ENCODE measurements around the gene ARF6.
A peak's percentile ranks its signal among the peaks of the same experiment; 100 is the strongest.
"Not testable (repeated sequence)": the region's sequence is repeated elsewhere in the genome, so short reads cannot be mapped to it uniquely, and the experiment has no call there.

The ARF6 gene

DNA sequence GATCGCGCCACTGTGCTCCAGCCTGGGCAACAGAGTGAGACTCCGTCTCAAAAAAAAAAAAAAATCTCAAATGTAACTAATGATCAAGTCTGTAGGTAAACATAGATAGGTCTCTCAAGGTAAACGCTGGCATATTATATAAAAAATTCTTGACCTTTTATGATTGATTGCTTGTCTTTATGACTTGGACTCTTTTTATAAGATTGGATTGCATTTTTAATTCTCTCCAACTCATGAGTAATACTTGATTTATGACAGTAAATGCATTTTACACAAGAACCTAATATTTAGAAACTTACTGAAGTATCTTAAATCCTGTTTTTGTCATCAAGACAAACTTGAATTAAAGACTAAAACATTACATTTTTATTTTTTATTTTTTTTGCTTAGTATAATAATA lies 16.1 kb downstream of the ARF6 start:
- DNase-seq, result no peak

DNA sequence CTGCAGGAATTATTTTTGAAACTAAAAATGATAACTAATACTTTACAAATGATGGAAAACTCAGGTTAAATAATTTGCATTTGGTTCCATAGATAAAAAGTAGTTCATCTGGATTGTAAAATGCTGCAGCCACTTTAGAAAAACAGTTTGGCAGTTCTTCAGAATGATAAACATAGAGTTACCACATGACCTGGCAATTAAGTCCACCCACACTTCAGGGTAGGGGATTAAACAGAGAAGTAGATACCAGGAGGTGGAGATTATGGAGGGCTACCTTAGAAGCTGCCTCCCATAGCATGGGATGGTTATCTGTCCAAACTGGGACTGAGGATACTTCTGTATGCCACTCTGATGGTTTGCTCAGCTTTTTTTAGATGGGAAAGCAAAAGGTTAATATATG lies 22.2 kb downstream of the ARF6 start:
- no peak for DNase-seq

DNA sequence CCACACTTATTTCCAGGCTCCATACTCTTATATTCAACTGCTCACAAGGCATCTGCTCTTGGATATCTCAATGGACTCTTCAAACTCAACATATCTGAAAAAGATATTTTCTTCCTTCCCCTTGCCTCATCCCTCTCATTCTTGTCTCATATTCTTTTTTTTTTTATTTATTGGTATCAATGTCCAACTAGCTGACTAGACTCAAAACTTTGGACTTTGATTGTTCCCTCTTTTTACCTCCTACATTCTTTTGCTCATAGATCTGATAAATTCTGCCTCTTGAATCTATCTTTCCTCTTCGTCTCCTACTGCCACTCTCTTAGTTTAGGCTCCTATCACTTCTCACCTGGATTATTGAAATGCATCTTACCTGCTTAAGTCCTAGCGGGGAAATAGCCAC lies 25.8 kb downstream of the ARF6 start:
- no peak for DNase-seq

DNA sequence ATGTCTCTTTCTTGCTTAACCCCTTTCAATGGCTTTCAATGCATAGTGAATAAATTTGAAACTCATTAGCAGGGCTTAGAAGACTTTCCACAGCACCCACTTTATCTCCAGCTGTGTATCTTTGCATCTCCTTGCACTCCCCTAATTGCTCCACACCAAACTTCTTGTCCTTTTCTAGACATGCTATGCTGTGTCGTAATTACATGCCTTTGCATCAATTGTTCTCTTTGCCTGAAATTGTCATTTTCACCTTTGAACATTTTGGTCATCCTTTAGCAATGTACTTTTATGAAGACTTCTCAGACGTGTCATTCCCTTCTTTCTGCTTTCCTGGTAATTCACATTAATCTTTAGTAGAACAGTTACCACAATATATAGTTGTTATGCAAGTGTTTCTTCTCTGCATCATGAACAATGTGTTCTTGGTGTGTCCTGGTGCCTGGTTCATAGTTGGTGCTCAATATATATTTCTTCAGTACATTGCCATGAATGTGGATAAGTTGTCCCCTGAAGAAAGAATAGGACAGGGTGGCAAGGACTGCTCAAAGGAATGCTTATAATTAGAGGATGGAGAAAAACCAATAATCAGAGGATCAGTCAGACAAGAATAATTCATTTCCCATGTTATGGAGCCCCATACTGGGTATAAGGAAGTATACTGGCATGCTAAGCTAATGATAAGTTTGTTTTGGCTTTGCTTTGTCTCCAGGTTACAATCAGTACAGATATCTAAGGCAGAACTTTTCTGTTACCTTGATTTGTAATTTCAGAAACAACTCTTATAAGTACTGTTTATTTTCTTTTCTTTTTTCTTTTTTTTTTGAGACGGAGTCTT lies 27.2 kb downstream of the ARF6 start:
- DNase-seq, result no peak

DNA sequence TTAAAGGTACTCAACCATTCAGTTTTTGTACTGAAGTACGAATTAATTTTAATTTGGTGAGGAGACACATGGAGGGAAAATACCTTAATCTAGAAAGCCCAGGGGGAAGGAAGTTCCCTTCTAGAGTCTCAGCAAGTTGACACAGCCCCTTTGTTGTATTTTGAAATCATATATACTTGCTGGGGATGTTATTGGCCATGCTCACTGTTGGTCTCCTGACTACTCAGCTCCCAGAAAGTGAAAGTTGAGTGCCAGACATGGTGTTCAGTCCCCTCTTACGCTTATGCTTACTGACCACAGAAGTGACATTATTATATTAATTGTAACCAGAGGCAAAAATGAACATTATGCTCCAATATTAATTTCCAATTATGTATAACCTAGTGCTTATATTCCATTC lies 28.1 kb downstream of the ARF6 start:
- DNase-seq, result no peak

DNA sequence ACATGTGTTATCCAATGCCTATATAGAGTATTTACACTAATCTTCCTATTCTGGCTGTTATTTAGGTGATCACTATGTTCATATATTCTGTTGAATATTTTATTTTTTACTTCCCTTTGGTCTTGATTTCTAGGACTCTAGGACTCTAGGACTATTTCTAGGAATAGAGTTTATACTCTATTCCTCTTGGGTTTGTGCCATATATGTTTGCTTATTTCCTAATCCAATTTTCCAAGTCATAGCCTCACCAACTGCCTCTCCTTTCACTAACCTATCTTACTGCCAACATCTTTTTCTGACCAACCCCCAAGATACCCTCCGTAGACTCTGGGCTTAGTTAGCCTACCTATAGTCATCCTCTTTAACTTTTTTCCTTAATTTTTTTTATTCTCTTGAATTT lies 28.5 kb downstream of the ARF6 start:
- DNase-seq, result no peak

DNA sequence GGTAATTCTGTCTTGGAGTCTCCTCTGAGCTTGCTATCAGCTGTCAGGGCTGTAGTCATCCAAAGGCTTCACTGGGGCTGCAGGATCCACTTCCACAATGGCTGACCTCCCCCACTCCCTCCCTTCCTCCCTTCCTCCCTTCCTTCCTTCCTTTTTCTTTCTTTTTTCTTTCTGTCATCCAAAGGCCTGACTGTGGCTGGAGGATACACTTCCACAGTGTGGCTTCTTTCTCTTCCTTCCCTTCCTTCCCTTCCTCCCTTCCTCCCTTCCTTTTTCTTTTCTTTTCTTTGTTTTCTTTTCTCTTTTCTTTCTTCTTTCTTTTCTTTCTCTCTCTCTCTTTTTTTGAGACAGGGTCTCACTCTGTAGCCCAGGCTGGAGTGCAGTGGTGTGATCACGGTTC lies 30.6 kb downstream of the ARF6 start:
- no peak for DNase-seq

DNA sequence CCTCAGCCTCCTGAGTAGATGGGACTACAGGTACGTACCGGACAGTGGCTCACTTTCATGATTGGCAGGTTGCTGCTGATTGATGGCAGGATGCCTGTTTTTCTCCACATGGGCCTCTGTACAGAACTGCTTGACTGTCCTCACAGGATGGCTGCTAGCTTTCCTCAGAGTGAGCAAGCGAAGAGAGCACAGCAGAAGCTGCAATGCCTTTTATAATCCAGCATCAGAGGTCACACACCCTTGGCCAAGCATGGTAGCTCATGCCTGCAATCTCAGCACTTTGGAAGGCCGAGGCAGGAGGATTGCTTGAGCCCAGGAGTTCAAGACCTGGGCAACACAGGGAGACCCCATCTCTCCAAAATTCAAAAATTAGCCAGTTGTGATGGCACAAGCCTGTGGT lies 31.0 kb downstream of the ARF6 start:
- DNase-seq, result no peak

DNA sequence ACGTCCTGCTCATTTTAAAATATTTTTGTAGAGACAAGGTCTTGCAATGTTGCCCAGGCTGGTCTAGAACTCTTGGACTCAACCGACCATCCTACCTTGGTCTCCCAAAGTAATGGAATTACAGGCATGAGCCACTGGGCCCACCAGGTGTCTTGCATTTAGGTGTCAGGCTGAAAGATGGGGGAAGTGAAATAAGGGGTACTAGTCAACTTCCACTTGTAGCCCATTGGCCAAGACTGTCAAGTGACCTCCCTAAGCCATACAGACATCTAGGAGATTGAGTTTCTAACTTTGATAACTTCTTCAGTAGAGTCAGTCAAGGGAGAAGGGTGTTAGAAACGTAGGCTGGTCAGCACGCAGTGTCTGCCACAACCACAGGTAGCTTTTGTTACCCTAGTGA lies 32.0 kb downstream of the ARF6 start:
- DNase-seq, result no peak

DNA sequence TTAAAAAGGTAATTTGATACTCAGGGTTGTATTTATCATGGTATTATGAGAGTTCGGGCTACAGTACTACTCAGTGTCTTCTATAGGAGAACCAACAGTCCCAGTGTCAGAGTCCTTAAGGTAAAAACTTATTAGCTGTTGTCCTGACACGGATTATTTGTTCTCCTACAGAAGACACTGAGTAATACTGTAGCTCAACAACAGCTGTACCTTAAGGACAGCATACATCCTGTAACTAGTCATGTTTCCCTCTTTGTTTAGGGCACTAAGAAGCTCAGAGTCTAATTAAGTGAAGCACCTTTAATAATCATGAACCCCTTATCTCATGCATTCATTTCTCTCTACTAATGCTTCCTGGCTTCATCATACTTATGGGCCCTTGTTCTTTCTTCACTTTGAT lies 33.9 kb downstream of the ARF6 start:
- no peak for DNase-seq

DNA sequence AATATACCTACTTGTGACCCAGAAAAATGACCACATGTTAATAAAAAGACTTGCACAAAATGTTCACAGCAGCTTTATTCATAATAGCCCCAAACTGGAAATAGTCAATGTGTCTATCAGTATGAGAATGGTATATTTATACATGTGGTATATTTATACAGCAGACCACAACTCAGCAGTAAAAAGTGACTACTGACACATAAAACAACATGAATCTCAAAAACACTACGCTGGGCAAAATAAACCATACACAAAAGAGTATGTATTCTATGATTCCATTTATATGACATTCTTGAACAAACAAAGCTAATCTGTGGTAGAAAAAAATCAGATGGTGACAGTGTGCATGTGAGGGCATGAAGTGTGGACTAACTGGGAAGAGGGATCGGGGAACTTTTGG lies 35.1 kb downstream of the ARF6 start:
- no peak for DNase-seq

DNA sequence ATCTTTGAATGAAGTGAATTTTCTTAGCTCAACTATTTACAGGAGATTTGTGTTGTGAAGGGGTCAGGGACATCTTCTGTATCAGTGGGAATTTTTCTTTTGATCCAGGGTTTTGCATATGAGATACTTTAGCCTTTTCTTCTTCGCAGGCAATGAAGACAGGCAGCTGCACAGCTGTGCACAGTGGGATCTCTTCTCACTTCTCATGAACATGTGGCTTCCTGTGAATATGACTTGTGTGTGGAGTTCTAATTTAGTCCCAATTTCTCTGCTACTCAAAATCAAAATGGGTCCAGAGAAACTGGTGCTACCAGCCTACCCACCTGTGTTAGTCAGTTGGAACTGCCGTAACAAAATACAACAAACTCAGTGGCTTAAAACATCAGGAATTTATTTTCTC lies 37.8 kb downstream of the ARF6 start:
- DNase-seq, result no peak

DNA sequence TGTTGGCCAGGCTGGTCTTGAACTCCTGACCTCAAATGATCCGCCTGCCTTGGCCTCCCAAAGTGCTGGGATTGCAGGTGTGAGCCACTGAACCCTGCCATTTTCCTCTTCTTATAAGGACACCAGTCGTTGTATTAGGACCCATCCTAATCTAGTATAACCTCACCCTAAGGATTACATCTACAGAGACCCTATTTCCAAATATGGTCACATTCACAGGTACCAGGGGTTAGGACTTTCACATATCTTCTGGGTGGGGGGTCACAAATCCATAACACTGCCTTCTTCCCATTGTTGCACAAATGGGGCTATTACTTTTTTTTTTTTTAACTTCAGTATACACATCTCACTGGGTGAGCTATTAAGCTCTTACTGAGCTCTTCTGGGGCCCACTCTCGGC lies 38.6 kb downstream of the ARF6 start:
- DNase-seq, result no peak

DNA sequence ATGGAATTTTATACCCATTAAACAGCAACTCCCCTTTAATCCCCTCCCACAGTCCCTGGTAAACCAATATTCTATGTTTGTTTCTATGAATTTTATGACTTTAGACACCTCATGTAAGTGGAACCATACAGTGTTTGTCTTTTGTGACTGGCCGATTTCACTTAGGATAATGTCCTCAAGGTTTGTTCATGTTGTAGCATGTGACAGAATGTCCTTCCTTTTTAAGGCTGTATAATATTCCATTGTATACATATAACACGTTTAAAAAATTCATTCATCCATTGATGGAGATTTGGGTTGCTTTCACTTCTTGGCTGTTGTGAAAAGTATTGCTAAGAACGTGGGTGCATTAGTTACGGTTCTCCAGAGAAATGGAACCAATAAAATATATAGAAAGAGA lies 40.2 kb downstream of the ARF6 start:
- no peak for DNase-seq

DNA sequence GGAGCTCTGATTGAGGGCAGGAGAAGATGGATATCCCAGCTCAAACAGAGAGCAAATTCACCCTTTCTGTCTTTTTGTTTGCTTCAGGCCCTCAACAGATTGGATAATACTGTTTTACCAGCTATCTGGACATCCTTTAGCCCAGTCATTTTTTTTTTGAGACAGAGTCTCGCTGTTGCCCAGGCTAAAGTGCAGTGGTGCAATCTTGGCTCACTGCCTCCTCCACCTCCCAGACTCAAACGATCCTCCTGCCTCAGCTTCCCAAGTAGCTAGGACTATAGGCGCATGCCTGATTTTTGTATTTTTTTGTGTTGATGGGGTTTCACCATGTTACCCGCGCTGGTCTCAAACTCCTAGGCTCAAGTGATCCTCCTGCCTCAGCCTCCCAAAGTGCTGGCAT lies 40.8 kb downstream of the ARF6 start:
- DNase-seq, result no peak

DNA sequence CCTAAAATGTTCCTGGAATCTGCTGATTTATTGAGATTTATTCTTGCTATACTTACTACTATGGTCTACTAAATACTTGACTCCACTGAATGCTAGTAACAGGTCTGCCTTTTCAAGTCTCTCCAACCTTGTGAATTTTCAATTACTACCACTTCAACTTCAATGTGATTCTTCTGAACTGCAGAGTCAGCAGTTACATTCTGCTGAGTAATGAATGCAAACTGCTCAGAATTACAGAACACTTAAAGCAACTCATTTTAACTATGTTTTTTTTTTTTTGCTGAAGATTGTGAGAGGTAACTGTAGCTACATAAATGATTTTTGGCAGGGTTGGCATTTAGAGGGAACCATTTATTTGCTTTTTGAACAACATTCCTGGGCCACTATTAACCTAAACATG lies 41.8 kb downstream of the ARF6 start:
- no peak for DNase-seq

DNA sequence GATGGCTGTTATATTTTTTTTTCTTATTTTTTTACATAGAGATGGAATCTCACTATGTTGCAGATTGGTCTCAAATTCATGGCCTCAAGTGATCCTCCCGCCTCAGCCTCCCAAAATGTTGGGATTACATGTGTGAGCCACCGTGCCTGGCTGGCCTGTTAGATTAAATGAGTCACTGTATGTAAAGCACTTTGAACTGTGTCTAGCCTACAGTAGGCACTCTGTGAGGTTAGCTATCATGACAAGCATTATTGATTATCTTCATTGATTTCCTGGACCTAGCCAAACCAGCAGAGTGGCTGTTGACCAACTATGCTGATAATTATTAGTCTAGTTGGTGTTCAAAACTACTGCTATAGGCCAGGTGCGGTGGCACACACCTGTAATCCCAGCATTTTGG lies 42.6 kb downstream of the ARF6 start:
- no peak for DNase-seq

DNA sequence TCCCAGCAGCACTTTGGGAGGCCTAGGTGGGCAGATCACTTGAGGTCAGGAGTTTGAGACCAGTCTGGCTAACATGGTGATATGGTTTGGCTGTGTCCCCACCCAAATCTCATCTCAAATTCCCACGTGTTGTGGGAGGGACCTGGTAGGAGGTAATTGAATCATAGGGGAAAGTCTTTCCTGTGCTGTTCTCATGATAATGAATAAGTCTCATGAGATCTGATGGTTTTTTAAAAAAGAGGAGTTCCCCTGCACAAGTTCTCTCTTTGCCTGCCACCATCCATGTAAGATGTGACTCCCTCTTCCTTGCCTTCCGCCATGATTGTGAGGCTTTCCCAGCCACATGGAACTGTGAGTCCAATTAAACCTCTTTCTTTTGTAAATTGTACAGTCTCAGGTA lies 43.4 kb downstream of the ARF6 start:
- not testable (repeated sequence) for DNase-seq

DNA sequence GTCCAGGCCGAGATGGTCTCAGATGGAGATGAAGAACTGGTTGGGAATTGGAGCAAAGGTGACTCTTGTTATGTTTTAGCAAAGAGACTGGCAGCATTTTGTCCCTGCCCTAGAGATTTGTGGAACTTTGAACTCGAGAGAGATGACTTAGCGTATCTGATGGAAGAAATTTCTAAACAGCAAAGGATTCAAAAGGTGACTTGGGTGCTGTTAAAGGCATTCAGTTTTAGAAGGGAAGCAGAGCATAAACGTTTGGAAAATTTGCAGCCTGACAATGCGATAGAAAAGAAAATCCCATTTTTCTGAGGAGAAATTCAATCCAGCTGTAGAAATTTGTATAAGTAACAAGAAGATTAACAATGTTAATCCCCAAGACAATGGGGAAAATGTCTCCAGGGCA lies 44.0 kb downstream of the ARF6 start:
- not testable (repeated sequence) for DNase-seq

DNA sequence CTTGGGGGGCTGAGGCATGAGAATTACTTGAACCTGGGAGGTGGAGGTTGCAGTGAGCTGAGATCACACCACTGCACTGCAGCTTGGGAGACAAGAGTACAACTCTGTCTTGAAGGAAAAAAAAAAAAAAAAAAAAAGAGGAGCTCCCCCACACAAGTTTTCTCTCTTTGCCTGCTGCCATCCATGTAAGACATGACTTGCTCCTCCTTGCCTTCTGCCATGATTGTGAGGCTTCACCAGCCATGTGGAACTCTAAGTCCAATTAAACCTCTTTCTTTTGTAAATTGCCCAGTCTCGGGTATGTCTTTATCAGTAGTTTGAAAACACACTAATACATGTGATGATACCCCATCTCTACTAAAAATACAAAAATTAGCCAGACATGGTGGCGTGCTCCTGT lies 46.3 kb downstream of the ARF6 start:
- DNase-seq, result not testable (repeated sequence)

DNA sequence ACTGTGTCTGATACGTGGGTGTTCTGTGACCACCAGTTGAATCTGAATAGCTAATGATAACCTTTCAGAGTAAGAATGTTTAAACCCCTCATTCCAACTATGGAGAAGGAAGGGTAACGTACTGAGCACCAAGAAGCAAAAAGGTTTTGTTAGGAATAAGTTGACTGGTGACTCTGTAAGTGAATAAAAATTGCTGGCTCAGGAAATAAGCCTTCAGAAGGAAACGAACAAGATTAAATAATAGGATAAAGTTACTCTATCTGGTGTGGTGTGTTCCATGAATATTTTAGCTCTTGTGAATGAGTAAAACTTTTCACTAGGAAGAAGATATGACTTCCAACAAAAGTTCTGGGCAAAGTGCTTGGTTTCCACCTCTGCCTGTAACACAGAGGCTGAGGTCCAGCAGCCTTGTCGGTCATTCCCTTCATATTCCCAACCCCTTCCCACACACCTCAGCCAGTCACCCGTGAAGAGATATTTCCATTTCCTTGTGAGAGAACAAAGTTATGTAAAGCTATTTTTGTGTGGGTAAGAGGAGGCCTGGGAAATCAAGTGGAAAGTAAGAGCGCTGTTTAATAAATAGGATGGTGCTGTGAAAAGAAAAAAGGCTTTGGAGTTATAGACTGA lies 47.1 kb downstream of the ARF6 start:
- no peak for DNase-seq

DNA sequence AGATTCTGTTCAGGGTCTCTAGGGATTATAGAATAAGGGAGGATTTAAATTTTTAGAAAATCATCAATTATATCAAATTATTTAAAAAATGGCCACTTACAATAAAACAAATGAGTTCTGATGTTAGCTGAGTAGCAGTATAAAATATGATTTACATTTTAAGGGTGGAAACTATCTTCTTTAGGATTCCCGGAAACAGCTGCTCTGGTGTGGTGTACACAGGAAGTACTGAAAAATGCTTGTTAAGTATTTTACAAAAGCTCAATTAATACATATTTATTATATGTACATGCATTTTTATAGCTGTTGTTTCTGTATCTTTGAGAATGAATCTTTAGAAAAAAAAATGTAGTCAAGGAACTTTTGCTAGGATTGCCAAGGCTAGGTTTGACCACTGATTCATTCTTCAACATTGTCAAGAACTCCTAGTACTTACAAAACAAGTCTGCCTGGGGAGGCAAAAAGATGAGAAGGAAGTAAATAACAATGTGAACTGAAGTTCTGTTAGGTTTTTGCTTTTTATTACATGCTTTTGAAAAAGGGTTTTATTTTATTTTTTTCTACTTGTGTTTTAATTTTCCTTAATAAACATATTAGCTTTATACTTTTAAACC lies 48.0 kb downstream of the ARF6 start:
- peak; percentile 62 for DNase-seq

DNA sequence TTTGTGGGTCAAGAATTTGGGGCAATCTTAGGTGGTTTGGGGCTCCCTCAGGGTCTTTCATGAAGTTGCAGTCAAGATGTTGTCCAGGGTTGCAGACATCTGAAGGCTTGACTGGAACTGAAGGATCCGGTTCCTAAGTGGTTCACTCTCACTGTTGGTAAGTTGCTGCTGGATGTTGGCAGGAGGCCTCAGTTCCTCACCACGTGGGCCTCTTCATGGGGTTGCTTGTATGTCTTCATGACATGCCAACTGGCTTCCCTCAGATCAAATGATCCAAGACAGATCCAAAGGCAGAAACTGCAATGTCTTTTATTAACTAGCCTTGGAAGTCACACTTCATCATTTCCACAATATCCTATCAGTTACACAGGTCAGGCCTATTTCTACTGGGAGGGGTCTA lies 49.2 kb downstream of the ARF6 start:
- no peak for DNase-seq

DNA sequence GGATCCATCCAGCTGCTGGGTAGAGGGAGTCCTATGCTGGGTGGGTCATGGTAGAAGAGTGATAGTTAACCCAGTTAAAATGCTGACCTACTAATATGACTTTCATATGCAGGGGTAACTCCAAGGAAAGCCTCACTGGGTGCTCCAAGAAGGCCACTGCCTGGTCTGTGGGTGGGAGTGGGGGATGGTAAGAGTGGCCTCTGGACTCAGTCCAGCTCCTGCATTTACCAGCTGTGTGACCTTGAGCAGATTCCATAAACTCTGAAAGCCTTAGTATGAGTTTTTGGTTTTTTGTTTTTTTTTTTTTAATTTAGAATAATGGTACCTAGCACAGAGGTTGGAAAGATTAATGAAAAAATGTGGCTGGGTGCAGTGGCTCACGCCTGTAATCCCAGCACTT lies 51.6 kb downstream of the ARF6 start:
- no peak for DNase-seq
